Kidney capillary endothelial cell (primary cell): ENCODE results near the gene AKR1B15.
A peak's percentile ranks its signal among the peaks of the same experiment; 100 is the strongest.
"Not testable (repeated sequence)": the region's sequence is repeated elsewhere in the genome, so short reads cannot be mapped to it uniquely, and the experiment has no call there.

Experiments used
- DNase-seq: peaks from one replicate; pipeline ENCODE4 v3.0.0-alpha.2; 2018; ENCODE audit warnings: low spot score

Gene AKR1B15

DNA sequence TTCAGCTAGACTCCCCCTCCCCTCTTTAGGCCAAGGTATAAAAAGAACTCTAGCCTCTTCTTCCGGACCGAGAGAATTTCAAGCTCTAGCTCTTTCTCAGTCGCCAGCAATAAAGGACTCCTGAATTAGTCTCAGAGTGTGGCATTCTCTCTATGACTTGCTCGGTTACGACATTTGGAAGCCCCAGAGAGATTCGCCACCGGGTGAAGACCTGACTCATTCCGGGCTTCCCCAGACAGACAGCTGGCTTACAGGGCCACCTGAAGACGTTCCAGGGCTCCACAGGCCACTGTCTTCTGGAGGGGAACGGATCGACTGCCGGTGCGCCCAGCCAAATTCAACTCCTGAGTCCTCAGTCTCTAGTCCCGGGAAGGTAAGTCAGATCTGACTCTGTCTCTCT lies at the start of gene AKR1B15:
Gene AKR1B15, plus strand, starts transcription at position 234 of the 400 bp plus-strand sequence. CDS start 15,510 bp downstream, outside the sequence.
- no peak for DNase-seq

DNA sequence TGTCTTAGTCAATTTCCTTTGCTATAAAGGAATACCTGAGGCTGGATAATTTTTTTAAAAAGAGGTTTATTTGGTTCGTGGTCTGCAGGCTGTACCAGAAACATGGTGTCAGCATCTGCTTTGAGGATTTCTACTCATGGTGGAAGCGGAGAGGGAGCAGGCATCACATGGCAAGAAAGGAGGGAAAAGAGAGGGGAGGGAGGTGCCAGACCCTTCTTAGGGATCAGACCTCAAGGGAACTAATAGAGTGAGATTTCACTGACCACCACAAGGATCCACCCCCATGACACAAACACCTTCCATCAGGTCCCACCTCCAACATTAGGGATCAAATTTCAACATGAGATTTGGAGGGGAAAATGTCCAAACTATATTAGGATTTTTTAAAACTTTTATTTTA lies 48.5 kb upstream of the AKR1B15 start:
- DNase-seq, result no peak

DNA sequence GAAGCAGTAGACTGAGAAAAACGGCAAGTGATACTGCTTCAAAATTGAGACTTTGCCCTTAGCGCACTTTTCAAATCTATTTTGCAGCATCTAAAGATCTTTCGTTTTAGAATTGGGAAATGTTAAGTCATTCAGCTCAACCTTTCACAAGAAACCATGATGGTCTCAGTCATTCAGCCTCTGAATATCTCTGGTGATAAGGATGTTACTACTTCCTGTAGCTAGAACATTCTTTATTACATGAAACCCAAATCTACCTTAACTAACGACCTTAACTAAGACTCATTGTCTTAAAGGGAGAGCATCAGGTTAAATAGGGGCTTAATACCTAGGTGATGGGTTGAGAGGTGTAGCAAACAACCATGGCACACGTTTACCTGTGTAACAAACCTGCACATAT lies 47.9 kb upstream of the AKR1B15 start:
- DNase-seq, result no peak

GRCh38 chr7:134502463-134503371 lies 46.2 kb upstream of the AKR1B15 start:
- DNase-seq, result no peak

GRCh38 chr7:134504660-134505164 lies 44.2 kb upstream of the AKR1B15 start:
- no peak for DNase-seq

DNA sequence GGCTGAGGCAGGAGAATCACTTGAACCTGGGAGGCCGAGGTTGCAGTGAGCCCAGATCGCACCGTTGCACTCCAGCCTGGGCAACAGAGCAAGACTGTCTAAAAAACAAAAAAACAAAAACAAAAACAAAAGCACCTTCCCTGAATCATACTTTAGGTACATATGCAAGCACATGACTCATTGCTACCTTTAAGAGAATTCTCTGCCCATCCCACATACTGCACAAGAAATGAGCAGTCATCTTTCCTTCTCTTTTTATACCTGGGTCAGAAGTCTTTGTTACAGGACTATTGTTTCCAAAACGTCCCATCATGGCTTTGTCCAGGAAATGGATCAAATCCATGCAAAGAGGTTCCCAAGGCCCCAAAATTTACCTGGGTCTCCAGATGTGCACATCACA lies 43.1 kb upstream of the AKR1B15 start:
- no peak for DNase-seq

GRCh38 chr7:134509010-134509409 lies 39.9 kb upstream of the AKR1B15 start:
- DNase-seq, result no peak

GRCh38 chr7:134510646-134511045 lies 38.3 kb upstream of the AKR1B15 start:
- no peak for DNase-seq

DNA sequence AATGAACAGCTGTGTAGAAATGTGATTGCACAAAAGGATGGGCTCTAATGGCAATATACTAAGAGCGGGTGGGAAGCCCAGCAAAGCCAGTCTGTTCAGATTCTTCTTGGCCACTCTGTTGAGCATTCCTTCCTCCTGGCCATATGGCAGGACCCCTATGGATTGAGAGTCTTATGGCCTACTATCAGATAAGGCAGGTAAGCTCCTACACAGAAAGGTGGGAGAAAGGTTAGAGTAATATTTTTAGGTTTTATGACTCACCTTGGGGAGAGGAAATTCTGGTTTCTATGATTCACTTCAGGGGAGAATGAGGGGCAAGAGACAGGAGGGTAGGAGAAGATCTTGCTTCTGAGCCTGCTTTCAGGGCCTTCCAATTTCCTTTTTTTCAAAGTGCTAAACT lies 36.6 kb upstream of the AKR1B15 start:
- DNase-seq, result no peak

DNA sequence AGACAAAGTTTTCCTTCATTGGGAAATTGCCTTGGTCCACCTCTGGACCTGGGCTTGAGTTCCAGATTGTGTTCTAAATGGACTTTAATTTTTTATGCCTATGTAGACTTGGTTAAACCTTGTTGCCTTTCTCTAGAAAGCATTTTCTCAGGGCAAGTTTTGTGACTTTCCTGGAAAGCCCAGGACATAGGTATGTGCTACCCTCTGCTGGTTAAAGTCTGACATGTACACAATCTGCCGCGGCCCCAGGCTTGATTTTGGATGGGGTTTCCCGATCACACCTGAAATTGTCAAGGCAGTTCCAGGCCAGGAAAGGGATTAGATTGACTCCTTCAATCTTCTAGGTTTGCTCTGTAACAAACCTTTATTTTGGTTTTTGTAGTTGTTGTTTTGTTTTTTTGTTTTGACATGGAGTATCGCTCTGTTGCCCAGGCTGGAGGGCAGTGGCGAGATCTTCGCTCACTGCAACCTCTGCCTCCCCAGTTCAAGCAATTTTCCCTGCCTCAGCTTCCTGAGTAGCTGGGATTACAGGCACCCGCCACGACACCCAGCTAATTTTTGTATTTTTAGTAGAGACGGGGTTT lies 35.6 kb upstream of the AKR1B15 start:
- peak; percentile 37 for DNase-seq

- DNase-seq, result no peak
Measured at GRCh38 chr7:134514106-134514505, 34.8 kb upstream of the AKR1B15 start.

- DNase-seq, result peak; percentile 84
Measured at GRCh38 chr7:134514663-134515062, 34.2 kb upstream of the AKR1B15 start.

DNA sequence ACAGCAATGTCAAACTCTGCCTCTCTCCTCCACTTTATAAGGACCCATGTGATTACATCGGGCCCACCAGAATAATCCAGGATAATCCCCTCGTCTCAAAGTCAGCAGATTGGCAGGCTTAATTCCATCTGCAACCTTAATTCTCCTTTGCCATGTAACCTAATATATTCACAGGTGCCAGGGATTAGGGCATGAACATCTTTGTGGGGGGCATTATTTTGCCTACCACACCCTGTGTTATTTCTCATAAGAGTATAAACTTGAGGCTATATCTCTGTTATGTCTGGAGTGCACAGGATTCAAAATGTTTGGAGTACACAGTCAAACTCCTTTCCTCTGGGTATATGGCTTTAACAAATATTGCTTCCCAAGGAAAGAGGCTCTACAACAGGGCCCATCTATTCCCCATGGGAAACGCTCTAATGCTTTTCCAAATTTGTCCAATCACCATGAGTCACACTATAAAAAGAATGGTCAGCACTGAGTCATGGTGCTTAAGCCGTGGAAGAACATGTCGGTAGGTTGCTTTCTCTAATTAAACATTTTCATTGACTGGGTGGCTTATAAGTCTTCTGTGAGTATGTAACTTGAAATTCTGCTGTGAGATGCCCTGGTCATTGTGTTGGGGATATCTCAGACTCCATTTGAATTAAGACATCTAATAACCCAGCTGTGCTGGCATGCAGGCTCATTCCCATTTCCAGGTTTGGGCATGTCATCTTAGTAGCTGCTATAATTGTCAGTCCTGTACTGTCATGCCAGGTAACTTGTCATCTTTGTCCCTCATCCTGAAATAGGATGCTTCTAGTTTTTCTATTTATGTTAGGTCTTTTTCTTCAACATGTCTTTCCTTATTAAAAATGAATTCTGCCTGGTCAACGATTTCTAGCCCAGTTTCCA lies 33.1 kb upstream of the AKR1B15 start:
- DNase-seq, result peak; percentile 64

DNA sequence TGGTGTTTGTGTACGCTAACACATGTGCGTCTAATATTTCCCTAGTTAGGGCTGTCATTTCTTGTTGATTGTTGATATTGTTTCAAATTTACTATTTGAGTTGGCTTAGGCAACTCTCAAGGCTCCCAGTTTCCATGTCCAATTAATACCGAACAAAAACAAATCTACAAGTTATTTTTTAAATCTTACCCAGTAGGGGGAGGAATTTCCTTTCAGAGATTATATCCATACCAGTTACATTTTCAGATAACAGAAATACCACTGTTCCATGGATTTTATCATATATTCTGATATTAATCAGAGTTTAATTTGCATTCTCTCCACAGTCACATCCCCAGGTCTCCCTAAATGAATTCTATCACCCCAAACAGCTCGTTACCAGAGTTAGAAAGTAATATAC lies 28.8 kb upstream of the AKR1B15 start:
- no peak for DNase-seq

DNA sequence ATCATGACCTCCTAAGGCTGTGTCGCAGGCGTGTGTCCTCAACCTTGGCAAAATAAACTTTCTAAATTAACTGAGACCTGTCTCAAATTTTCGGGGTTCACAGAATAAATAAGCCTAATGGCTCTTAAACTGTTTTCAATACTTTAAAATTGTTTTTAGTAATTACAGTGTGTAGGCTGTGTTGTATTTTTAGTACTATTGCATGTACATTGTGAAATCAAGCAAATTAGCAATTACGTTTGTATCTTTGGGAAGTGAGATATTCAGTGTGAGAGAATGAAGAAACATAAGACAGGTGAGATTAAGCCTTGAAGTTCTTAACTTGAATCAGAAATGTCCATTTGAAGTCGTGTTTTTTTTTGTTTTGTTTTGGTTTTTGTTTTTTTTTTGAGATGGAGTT lies 26.3 kb upstream of the AKR1B15 start:
- no peak for DNase-seq

DNA sequence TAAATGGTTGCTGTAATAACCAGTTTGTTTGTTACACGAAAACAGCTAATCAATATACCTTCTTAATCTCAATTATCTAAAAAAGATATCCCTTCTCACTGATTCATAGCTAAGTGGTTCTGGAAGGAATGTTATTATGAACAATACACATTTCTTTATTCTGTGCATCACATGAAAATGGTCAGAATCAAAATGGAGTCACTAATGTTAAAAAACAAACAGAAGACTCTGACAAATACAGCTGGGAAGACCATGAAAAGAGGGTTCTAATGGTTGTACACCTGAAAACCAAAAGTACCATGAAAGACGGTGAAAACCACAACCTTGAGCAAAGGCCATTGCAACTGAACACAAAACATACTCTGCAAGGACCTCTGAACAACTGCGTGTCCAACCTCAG lies 23.5 kb upstream of the AKR1B15 start:
- DNase-seq, result not testable (repeated sequence)

GRCh38 chr7:134526552-134527248 lies 22.2 kb upstream of the AKR1B15 start:
- not testable (repeated sequence) for DNase-seq

DNA sequence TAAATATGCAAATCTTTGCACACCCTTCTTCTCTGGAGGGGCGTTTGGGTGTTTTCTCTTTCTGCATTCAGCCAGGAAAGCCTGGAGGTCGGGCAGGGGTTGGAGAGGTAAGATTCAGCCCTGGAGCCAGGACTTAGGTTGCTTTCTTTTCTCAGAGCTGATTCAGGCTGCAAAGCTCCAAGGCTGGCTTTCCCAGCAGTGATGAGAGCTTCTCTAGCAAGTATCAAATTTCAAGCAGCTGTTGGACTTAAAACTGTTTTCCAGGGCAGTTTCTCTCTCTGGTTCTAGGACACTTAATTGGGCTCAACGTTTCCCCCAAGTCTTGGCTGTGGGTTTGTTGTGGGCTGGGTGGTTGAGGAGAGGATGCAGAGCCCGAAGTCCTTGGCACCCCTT lies 20.9 kb upstream of the AKR1B15 start:
- no peak for DNase-seq

- DNase-seq, result no peak
Measured at GRCh38 chr7:134528749-134529148, 20.2 kb upstream of the AKR1B15 start.

- DNase-seq, result no peak
Measured at GRCh38 chr7:134530460-134530859, 18.4 kb upstream of the AKR1B15 start.

GRCh38 chr7:134532180-134532953 lies 16.5 kb upstream of the AKR1B15 start:
- no peak for DNase-seq
